ENCODE results near the gene NEK6.

Gene NEK6

DNA sequence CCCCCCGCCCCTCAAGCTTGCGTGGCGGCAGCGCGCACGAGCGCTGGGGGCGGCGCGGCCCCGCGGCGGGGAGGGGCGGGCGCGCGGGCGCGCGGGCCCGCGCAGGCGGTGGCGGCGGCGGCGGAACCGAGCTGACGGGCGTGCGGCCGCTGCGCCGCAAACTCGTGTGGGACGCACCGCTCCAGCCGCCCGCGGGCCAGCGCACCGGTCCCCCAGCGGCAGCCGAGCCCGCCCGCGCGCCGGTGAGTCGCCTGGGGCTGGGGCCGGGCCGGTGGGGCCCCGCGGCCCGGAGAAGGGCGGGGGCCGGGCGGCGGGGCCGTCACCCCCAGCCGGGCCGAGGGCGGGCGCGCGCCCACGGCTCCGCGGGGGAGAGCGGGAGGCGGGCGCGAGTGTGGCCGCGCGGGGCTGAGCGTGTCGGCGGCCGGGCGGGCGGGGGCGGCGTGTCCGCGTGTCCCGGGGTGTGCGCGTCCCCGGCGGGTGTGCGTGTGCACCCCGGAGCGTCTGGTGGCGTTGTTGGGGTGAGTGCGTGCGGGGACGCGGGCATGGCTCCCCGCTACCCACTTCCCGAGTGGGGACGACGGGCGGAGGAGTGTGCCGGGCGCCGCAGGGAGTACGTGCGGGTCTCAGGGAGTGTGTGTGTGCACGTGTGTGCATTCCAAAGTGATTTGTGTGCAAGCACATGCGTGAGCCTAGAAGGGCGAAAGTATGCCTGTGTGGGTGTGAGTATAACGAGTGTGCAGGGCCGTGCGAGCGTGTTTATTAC, at the start of gene NEK6:
Gene NEK6 (plus strand): TSS at position 106 of the 763 bp plus-strand sequence. CDS start 44,016 bp downstream, outside the sequence.
- no peak for DNase-seq

DNA sequence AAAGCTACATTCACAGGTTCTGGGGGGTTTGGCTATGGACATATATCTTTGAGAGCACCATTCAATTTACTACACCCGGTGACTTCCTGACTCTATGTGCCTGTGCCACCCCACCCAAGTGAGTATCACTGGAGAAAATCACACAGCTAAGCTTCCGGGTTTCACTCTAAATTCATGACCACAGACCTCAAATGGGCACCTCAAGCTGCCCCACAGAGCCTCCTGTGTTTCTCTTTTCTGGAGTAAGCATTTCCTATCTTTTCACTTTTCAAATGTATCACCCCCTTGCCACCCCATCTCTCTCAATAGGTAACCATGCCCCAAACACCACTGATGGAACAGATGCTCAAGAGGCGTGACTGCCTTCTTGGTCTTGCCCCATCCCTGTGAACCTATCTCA, 49.2 kb upstream of the NEK6 start:
- DNase-seq: no peak

DNA sequence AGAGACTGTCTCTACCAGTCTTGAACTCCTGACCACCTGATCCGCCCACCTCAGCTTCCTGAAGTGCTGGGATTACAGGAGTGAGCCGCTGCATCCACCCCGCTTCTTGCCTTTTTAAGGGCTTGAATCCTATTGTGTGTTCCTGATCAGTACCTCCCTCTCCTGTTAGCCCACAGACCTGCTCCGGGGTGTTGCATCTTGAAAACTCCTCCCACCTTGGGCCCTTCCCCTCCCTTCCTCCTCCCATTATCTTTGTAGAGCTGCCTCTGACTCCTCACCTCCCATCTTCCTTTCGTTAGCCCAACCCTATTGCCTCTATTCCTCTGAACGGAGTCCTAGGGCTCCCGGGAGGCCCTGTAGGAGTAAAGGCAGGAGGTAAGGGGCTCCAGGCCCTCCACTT, 48.5 kb upstream of the NEK6 start:
- no peak for DNase-seq

DNA sequence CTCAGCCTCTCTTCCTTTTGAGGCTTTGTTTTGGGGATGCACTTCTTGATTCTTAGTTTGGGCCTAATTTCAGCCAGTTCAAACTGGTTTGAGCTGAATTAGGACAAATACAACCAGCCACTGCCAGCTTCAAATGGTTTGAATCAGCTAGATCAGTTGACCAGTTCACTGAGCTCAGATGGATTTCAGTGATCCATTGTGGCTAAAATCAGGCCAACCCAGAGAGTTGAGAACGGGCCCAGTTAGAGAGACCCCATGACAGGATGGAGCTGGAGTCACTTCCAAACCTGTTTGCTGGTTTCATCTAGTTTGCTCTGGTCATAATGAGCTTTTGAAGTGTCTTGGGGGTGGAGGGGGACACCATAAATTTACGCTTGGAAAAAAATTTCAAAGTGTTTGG, 48.0 kb upstream of the NEK6 start:
- DNase-seq: no peak

DNA sequence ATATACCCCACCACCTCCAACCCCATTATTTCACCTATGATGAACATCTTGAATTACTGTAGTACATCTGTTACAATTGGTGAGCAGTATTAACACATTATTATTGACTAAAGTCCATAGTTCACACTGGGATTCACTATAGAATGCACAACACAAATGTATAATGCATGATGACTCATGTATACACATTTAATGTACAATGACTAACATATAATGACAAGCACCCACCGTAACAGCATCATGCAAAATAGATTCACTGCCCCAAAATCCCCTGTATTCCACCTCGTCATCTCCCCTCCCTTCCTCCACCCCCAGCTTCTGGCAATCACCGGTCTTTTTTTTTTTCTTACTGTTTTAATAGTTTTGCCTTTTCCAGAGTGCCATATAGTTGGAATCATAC, 47.1 kb upstream of the NEK6 start:
- DNase-seq: no peak

DNA sequence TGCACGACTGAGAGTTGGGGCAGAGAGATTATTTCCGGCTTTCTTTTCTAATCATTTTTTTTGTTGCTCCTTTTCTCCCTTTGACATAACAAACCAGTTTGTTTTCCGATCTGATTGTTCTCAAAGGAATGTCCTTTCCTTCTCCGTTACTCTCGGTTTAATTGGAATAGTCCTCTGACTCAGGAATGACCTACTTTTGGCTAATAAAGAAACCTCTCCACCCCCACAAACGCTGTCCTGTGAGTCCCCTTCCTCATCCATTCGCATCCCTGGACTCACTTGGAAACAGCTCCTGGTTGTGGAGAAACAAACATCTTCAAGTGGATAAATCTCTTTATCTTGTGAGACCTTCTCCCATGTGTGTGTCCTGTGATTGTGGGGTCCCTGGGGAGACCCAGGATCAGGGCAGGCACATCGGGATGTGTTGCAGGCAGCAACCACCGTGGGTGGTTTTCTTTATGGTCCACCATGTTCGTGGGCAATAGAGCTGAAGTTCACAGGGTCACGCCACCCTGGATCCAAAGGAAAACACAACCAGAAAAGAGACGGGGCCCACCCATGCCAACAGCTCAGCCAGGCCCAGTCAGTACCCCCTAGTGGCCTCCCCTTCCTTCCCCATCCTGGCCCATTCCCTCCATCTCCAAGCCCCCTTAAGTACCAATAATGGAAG, 45.2 kb upstream of the NEK6 start:
- peak; percentile 6 for DNase-seq

DNA sequence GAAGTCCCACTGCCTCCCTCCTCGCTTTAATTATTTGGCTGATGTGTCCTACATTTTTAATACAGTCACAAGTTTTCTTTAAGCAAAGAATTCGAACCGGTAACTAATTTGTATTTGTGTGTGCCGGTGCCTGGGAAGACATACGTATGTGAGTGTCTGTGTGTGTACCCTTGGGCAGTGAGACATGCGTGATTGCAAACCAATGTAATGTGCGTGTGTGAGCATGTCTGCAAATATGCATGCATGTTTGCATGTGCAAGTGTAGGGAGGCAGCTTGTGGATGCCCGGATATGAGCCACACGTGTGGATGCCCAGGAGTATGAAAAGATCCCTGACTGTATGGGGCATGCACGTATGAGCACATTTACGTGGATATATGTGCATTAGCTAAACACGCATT, 44.4 kb upstream of the NEK6 start:
- DNase-seq: no peak

DNA sequence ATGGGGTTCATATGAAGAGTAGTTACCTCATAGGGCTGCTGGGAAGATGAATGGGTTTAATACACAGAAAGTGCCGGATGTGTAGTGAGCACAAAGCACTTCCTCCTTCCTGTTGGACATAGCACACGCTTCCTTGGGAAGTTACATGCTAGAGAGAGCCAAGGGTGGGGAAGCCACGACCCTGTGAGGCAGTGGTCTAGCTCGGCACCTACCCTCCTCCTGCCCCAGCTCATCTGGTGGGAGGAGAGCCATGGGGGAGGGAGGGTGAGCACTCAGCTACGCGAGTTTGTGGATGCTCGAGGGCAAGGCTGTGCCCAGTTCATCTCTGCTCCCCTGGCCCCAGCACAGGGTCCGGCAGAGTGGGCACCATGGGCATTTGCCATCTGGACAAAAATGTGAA, 43.6 kb upstream of the NEK6 start:
- DNase-seq: no peak

DNA sequence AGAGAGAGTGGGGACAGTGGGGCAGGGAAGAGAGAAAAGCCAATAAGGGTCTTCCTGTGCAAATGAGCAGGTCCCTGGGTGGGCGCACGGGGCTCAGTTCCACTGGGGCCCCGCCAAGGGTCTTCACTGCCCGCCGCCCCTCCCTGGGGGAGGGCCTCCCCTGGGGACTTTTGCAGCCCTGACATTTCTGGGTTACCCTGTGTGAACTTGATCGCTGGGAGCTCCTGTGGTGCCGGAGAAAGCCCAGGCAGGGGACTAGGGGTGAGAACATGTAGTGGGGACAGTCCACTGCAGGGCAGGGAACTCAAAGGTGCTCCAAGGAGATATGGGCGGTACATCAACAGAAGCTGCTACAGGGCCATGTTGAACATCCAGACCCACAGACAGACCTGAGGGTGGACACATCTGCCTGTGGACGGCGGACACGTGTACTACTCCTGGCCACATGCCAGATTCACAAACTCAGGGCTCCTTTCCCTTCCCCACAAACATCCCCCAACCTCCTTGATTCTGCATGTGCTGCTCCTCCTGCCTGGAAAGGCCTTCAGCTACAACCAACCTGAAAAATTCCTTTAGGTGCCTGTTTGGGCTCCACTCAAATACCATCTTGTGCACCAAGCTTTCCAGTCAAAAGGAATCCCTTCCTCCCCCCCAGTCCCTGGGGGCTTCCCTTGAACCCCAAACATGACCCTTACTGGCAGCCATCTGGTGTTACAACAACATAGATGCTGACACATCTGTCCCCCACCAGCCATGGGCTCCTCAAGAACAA, 43.0 kb upstream of the NEK6 start:
- no peak for DNase-seq

DNA sequence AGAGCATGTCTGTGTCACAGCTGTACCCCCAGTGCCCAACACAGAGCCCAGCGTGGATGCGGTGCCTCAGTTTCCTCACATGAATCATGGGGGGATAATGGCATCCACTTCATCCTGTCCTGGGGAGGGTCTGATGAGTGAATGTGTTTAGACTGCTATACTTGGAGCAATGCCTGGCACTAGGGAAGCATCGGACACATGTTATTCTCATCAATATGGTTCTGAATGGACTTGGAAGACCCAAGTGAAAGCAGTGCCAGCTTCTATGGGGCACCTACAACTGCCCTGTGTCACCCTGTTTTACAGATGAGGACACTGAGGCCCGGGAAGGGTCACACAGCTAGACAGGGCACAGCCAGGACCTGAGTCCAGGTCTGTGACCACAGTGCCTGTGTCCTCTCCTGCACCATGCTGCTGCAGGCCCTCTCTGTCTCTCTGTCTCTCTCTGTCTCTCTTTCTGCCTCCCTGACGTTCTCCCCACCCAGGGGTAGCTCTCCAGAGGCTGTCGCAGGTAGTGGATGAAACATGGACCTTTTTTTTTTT, 42.3 kb upstream of the NEK6 start:
- DNase-seq: no peak

DNA sequence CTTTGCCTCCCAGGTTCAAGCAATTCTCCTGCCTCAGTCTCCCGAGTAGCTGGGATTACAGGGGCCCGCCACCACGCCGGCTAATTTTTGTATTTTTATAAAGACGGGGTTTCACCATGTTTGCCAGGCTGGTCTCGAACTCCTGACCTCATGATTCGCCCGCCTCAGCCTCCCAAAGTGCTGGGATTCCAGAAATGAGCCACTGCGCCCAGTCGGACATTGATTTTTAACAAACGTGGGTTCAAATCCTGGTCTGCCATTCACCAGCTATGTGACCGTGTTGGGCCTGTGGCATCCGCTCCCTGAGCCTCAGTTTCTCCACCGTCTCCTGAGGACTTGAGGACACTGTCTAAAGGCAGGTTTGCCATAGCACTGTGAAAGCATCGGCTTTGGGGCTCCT, 41.8 kb upstream of the NEK6 start:
- no peak for DNase-seq

DNA sequence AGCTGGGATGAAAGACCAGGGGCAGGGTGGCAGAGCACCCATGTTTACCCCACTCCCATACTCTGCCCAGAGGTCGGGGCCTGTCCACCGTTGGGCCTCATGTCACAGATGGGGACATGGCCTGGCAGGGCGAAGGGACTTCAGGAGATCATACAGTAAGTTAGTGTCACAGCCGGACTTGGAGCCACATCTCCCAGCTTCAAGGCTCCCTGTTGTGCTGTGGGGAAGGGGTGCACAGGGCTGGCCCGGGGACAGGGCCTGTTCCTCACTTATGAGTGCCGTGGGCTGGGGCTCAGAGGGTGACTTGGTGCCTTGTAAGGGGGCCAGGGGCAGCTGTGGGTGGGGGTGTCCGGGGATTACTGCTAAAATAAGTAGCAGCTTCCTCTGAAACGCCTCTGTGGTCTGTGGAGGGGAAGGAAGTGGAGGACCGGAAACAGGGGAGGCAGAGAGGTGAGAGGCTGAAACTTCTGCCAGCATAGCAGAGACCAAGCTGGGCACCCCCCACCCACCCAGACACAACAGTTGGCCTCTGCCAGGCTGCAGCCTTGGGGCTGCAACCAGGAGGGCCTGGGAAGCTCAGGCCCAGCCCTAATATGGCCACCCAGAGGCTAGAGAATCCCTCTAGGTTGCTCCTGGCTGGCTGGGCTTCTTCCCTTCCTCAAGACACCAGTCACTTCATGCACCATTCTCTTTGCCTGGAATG, 41.1 kb upstream of the NEK6 start:
- no peak for DNase-seq

DNA sequence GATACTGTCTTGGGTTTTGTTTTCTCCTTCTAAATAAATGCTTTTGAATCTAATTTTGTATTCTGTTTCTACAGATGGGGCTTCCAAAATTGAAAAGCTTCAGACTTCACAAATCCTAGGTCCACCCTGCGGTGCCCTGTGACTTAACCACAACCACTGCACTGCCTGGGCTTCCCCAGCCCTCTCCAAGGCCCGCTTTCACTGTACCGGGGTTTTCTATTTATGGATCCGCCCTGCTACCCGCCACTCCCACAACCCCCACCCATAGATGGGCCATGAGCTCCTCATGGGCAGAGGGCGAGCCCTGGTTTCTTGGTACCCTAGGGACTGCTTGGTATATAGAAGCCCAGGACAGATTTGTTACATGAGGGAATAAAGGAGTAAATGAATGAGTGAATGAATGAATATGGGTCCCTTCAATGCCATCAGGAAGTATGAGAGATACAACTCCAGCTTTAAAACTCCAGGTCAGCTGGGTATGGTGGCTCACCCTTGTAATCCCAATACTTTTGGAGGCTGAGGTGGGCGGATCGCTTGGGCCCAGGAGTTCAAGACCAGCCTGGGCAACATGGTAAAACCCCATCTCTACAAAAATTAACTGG, 39.8 kb upstream of the NEK6 start:
- no peak for DNase-seq

DNA sequence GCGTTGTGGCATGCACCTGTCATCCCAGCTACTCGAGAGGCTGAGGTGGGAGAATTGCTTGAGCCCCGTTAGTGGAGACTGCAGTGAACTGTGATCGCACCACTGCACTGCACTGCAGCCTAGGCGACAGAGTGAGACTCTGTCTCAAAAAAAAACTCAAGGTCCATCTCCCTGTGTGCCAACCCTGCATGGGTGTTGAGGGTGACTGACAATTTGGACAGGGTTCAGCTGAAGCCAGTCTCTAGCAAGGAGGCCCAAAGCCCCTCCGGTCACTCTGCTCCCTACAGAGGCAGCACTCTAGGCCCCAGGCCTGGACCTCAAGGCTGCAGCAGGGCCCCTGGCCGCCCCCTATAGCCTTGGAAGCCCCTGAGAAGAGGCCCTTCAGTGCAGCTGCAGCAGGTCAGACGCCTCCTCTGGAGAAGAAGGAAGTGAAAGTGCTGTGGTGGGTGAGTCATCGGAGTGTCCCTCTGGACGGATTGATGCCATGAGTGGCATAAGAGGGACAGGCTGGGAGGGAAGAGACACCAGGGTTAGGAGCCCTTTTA, 39.2 kb upstream of the NEK6 start:
- DNase-seq: no peak

DNA sequence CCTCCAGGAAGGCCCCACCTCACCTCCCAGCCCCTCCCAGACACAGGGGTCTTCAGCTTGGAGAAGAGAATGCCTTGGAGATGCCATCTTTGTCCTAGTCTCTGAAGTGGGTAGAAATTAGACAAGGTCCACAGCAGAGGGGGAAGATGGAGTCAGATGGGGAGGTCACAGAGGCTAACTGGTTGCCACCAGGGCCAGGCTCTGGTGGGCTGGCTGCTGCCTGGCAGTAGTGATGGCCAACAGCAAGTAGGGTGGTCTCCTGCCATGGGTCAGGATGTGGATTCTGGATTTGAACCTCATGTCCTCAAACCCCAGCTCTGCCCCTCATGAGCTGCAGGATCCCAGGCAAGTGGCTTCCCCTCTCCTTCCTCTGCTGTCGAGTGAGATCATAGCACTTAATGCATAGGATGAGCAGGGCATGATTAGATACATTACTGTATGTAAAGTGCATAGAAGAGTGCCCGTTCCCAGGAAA, 38.7 kb upstream of the NEK6 start:
- no peak for DNase-seq

DNA sequence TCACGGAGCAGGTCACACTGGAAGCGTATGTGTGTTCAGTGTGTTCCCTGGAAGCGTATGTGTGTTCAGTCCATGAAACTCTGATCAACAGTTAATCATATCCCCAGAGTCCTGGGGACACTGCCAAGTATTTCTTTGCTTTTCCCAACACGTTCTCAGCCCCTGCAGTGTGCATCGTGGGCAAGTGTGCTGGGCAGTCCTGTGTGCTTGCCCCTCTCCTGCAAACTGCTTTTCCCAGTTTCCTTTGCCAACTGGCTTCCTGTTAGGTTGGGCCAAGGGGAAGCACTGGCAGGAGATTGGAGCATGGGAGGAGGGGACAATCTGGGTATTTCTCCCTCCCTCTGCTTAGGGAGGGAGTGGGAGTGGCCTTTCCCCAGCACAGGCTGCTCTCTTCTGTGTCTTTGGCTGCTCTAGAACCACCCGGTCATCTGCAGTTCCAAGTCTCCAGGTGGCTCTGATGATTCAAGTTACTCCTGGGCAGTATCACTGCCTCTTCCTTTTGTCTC, 36.8 kb upstream of the NEK6 start:
- DNase-seq: peak; percentile 13

DNA sequence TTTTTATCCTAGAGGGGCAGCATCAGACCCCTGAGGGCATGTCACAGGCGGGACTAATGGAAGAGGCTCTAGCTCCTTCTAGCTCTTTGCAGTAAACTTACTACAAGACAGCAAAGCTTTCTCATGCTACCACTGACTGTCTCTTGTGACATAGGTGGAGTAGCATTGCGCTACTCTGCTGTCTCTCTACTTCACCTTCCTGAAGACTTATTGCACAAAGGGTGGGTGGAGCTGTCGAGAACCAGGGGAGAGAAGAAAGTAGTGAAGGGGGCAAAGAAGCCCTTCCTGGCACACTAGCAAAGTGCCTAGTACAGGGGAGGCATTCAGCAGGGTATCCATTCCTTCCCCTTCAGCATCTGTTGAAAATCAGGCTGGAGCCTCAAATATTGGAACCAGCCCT, 36.1 kb upstream of the NEK6 start:
- no peak for DNase-seq

DNA sequence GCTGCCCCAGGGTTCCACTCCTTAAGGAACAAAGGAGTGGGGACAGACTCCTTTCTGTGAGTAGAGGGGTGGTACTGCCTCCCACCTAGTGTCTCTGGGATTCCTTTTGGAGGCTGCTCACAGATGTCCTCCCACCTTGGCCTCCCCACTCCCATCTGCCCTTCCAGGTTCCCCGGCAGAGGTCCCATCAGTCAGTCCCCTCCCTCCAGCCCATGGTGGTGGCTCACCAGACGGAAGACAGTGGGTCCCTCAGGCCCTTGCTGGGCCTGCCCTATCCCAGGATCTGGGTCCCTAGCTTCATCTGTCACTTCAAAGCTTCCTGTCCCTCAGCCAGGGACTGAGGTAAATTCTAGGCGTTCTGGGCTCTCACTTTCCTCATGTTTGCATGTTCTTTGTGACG, 35.6 kb upstream of the NEK6 start:
- no peak for DNase-seq

DNA sequence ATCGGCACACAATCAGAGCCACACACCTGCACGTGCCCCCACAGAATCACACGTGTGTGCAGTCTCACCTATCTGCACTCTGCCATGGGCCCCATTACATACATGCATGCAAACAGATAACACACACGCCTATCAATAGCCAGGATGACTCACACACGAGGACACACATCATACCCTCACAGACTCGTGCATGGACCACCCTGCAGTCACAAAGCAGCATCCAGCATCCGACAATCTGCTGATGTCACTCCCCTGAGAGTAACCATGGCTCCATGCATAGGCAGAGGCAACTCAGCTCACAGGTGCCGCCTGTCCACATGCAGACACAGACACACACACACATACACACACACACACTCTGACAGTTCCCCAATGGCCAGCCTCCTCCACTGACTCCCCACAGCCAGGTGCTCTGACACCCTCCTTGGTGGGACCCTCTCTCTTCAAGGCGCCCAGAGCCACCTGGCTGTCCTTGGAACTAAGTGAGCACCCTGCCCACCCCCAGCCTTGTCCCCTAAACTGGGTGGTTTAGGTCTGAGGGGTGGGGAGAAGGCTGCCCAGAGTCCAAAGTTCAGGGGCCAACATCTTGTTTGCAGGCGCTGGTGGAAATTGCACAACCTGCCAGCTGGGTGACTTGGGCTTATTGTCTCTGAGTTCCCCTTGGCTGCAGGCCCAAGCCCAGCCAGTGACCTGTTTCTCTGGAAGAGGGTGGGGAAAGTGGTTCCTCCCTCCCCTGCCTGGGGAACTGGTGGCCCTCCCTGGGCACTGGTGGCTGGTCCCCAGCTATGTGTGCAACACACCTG, 34.6 kb upstream of the NEK6 start:
- DNase-seq: no peak

DNA sequence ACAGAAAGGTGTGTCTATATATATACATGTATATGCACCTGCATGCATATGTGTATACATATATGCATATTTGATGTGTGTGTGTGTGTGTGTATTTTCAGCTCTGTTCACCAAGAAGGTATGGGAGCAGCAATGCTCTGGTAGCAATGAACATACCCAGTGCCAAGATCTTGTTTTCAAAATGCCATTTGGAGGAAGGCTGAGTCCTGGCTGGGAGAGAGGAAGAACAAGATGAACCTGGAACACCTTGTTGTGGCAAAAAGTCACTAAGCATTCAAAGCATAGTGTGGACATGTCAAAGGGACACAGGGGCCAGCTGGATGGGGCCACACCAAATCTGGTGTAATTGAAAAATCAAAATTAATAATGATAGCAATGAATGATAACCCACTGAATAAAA, 31.8 kb upstream of the NEK6 start:
- no peak for DNase-seq

DNA sequence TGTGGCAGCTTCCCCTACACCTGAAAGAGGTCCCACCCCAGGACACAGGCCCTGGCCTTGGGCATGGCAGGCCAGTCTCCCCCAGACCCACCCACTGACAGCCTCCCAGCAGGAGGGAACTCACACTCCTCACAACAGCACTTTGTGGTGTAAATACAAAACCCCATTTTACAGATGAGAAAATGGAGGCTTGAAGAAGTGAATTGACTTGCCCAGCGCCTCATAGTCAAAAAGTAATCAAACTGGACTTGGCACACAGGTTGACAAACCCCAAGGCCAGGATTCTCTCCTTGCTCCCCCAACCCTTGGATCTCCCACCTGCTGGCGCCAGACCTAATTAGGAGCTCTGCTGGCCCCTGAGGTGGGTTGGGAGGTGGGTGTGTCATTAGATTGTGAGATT, 29.2 kb upstream of the NEK6 start:
- no peak for DNase-seq
